Esophagus muscularis mucosa (tissue), 4 donors: Measurements from ENCODE around the gene NUP93.

Source experiments
- CTCF ChIP-seq, 3 experiments: fragments of 200-600 bp in 2 of 3; fragments of 450-650 bp in 1 of 3; sonication (generic) in 2 of 3; IDR thresholded peaks; one replicate each; pipeline ENCODE4 v1.5.1; 2017 to 2019; ENCODE audit warnings: antibody characterized with exemption in 3 of 3, mild to moderate bottlenecking in 2 of 3, moderate library complexity in 1 of 3
- EP300 ChIP-seq: sonication (generic); formaldehyde crosslinking; IDR thresholded peaks from one replicate; pipeline ENCODE4 v1.6.1; 2017; ENCODE audit warnings: antibody characterized with exemption
- POLR2A ChIP-seq: fragments of 450-650 bp; IDR thresholded peaks from one replicate; pipeline ENCODE4 v1.6.1; 2017; ENCODE audit warnings: antibody characterized with exemption, moderate library complexity, mild to moderate bottlenecking, low read depth
- POLR2AphosphoS5 ChIP-seq, 2 donors: sonication (generic); formaldehyde crosslinking; IDR thresholded peaks; one replicate each; pipeline ENCODE4 v1.6.1; 2017; ENCODE audit warnings: antibody characterized with exemption in 2 of 2

GRCh38 chr16:56815721-56816120, 85.8 kb downstream of the NUP93 start:
- no peak for TF ChIP-seq POLR2A
- no peak for TF ChIP-seq CTCF (IDR thresholded peaks at IDR 0.05)
- no peak for TF ChIP-seq POLR2AphosphoS5 (IDR thresholded peaks at IDR 0.05)
- no peak for TF ChIP-seq EP300
